ENCODE results near the gene GLE1.

- TF ChIP-seq CTCF (IDR thresholded peaks at IDR 0.05): no peak
- no peak for TF ChIP-seq EZH2 (IDR thresholded peaks at IDR 0.05; ENCODE audit: borderline replicate concordance, insufficient read depth, low read depth, low read length, poor library complexity, severe bottlenecking)
Observed at GRCh38 chr9:128503870-128504269, 649 bp upstream of the GLE1 start.

Data from B cell (primary cell).